ENCODE measurements around the gene AP4S1. TPM values are rescaled to one million over a fixed set of nuclear protein-coding genes. Genes with fewer than 3 reads are reported as not detected.
A peak's percentile ranks its signal among the peaks of the same experiment; 100 is the strongest.

The AP4S1 gene
- total RNA-seq, 1 donor = 5.6 TPM

DNA sequence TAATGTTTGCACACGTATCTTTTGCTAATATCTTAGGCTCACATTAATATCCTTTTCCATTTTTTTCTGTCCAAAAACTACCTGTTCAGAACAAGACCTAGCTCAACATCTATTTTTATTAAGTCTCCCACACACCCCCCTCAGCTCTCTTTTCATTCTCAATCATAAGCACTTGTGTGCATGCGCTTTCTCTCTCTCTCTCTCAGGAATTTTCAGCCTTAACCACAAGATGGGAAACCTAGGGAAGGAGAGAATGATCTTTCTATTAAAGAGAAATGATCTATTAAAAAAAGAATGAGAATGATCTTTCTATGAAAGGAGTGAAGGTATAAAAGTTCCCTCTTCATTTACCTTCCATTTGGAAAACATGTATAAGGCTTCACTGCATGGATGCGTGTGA, 39.7 kb upstream of the AP4S1 start:
- DNase-seq (ENCODE audit: low read depth) = no peak
- no peak overlapping the region for H3K4me3 ChIP-seq (ENCODE audit: low read depth, low read length)
- TF ChIP-seq, protein P1, sequence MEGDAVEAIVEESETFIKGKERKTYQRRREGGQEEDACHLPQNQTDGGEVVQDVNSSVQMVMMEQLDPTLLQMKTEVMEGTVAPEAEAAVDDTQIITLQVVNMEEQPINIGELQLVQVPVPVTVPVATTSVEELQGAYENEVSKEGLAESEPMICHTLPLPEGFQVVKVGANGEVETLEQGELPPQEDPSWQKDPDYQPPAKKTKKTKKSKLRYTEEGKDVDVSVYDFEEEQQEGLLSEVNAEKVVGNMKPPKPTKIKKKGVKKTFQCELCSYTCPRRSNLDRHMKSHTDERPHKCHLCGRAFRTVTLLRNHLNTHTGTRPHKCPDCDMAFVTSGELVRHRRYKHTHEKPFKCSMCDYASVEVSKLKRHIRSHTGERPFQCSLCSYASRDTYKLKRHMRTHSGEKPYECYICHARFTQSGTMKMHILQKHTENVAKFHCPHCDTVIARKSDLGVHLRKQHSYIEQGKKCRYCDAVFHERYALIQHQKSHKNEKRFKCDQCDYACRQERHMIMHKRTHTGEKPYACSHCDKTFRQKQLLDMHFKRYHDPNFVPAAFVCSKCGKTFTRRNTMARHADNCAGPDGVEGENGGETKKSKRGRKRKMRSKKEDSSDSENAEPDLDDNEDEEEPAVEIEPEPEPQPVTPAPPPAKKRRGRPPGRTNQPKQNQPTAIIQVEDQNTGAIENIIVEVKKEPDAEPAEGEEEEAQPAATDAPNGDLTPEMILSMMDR (IDR thresholded peaks at IDR 0.05; ENCODE audit: insufficient read depth, low read depth, low read length) = no peak

DNA sequence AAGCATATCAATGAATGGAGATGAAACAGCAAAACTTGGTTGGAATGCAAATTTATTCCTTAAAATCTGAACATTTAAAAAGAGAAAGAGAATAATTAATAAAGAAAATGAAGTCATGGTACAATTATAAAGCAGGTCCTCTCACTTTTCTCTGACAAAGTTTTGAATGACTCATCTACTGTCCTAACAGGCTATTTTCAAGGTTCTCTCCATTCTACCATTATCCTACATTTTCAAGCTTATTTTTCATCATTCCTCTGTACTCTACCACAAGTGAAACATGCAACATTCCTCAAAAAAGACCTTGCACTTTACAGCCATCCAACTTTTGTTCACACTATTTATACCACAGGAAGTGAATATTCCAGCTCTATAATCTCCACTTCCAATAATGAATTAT, 36.9 kb upstream of the AP4S1 start:
- TF ChIP-seq, protein P1 (IDR thresholded peaks at IDR 0.05; ENCODE audit: insufficient read depth, low read depth, low read length) = no peak
- peak; percentile 16 for DNase-seq (ENCODE audit: low read depth)
- H3K4me3 ChIP-seq (ENCODE audit: low read depth, low read length) = no peak overlapping the region

DNA sequence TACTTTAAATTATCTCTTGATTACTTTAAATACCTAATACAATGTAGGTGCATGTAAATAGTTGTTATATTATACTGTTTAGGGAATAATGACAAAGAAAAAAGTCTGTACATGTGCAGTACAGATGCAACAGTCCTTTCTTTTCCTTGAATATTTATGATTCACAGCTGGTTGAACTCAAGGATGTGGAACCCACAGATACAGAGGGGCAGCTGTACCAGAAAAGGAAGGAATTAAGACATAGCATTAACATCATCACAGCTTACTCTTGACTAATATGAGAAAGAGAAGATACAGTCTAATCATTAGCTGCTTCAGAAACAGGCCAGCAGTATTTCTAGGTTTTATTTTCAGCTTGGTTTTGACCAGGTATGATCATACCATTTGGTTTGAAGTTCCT, 34.7 kb upstream of the AP4S1 start:
- peak; percentile 75 for DNase-seq (ENCODE audit: low read depth)
- TF ChIP-seq, protein P1 (IDR thresholded peaks at IDR 0.05; ENCODE audit: insufficient read depth, low read depth, low read length) = no peak
- no peak overlapping the region for H3K4me3 ChIP-seq (ENCODE audit: low read depth, low read length)

DNA sequence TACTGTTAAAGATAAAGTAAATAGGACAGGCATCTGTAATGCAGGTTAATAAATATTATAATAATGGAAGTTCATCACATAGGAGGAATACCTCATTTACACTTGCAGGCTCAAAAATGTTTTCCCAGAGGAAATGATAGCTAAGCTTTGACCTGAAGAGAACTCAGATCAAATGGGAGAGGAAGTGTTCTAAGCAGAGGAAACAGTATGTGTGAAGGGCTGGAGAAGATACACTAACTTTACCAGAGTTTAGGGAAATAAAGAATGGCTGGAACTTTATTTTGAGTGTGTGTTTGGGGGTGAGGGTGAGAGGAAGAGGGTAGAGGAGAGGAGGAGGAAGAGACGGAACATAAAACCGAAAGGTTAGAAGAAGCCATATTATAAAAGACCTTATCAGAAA, 34.0 kb upstream of the AP4S1 start:
- no peak for DNase-seq (ENCODE audit: low read depth)
- TF ChIP-seq, protein P1 (IDR thresholded peaks at IDR 0.05; ENCODE audit: insufficient read depth, low read depth, low read length) = no peak

DNA sequence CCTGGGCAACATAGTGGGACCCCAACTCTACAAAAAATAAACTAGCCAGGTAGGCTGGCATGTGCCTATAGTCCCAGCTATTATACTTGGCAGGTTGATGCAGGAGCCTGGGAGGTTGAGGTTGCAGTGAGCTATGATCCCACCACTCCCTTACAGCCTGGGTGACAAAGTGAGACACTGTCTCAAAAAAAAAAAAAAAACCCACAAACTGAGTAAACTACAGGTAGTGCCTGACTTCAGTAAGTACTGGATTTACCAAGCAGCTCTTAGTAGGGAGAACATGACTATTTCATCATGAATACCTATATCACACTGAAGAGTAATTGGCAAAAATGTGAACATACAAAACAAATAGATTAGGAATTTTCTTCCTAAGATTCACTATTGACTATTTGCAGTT, 32.4 kb upstream of the AP4S1 start:
- TF ChIP-seq, protein P1 (IDR thresholded peaks at IDR 0.05; ENCODE audit: insufficient read depth, low read depth, low read length) = no peak
- H3K4me3 ChIP-seq (ENCODE audit: low read depth, low read length) = no peak overlapping the region
- no peak for DNase-seq (ENCODE audit: low read depth)

More for the DNA sequence above, 34.0 kb upstream of the AP4S1 start:
- H3K4me3 ChIP-seq (ENCODE audit: low read depth, low read length) = no peak overlapping the region

DNA sequence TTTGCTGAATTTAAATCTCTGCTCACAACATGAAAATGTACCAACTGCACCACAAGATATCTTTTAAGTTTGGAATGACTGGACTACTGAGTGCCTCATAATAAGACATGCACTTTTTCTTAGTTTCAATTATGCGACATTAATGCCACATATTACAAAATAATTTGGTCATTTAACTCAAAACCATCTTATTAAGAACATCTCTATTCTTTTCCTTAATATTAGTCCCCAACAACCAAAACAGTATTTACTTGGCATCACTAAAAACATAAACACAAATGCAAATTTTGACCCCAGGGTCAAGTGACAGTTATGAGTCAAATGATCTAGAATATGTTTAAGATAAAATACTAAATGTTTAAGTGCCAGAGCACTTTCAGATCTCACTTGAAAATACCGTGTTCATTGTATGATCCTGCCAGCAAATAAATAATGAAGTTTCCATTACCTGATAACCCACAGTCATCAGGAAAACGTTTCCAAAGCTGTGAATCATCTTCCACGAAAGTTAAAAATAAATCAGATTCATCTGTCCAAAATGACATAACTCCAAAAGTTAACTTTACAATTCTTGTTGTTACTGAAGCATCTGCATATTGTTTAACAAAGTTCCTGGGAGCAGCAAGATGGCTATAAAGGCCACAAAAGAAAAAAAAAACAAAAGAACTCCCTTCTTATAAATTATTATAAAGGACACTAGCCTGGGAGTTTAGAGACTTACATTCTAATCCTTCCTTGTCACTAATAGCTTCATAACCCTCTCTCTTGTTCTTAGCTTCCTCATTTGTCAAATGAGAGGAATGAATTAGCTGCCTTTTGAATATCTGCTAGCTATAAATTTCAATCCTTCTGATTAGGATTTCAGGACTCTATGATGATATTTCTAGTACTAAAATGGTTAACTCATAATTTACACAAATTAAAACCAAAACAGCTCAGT, 30.5 kb upstream of the AP4S1 start:
- TF ChIP-seq, protein P1 (IDR thresholded peaks at IDR 0.05; ENCODE audit: insufficient read depth, low read depth, low read length) = no peak
- no peak overlapping the region for H3K4me3 ChIP-seq (ENCODE audit: low read depth, low read length)
- DNase-seq (ENCODE audit: low read depth) = peak; percentile 22
